ENCODE data around the gene PIN4.
"Not testable (repeated sequence)": the region's sequence is repeated elsewhere in the genome, so short reads cannot be mapped to it uniquely, and the experiment has no call there.

Gene PIN4

DNA sequence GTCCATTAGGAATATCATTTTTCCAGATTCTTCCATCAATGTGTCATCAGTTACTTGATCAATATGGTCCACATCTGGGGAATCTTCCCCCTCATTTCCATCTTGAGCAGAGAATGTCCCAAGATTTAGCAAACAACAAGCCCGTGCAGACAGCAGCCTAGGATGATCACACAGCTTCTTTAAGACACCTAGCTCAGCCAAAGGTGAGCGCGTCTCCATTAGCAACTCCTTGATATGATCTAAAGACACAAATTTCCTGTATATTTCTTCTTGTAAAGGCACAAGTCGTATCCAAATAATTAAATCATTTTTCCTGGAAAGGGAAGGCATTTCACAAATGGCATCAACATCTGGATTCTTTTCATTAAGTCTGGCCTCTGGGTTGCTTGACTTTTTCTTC is 25.8 kb downstream of the PIN4 start:
- no peaks in the 10 kb centered on the region for H3K27me3 ChIP-seq (ENCODE audit: insufficient read depth, poor library complexity, severe bottlenecking)
- TF ChIP-seq, protein P1, sequence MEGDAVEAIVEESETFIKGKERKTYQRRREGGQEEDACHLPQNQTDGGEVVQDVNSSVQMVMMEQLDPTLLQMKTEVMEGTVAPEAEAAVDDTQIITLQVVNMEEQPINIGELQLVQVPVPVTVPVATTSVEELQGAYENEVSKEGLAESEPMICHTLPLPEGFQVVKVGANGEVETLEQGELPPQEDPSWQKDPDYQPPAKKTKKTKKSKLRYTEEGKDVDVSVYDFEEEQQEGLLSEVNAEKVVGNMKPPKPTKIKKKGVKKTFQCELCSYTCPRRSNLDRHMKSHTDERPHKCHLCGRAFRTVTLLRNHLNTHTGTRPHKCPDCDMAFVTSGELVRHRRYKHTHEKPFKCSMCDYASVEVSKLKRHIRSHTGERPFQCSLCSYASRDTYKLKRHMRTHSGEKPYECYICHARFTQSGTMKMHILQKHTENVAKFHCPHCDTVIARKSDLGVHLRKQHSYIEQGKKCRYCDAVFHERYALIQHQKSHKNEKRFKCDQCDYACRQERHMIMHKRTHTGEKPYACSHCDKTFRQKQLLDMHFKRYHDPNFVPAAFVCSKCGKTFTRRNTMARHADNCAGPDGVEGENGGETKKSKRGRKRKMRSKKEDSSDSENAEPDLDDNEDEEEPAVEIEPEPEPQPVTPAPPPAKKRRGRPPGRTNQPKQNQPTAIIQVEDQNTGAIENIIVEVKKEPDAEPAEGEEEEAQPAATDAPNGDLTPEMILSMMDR (IDR thresholded peaks at IDR 0.05; ENCODE audit: poor library complexity, severe bottlenecking) = no peak
- no peak overlapping the region for H3K27ac ChIP-seq (ENCODE audit: poor library complexity, severe bottlenecking)
- no peak for DNase-seq (ENCODE audit: low spot score)
- no peak for ATAC-seq (ENCODE audit: low read depth)
- H3K4me1 ChIP-seq (ENCODE audit: insufficient read depth, poor library complexity, severe bottlenecking) = peaks cover 2% of the 10 kb centered on the region
- 0 out of 2 replicates have a peak, but pooled peaks cover 3% of the 10 kb centered on the region for H3K36me3 ChIP-seq (ENCODE audit: low read depth)
- no peaks in the 10 kb centered on the region for H3K9me3 ChIP-seq (ENCODE audit: severe bottlenecking)
- no peak overlapping the region for H3K4me3 ChIP-seq (ENCODE audit: severe bottlenecking)

DNA sequence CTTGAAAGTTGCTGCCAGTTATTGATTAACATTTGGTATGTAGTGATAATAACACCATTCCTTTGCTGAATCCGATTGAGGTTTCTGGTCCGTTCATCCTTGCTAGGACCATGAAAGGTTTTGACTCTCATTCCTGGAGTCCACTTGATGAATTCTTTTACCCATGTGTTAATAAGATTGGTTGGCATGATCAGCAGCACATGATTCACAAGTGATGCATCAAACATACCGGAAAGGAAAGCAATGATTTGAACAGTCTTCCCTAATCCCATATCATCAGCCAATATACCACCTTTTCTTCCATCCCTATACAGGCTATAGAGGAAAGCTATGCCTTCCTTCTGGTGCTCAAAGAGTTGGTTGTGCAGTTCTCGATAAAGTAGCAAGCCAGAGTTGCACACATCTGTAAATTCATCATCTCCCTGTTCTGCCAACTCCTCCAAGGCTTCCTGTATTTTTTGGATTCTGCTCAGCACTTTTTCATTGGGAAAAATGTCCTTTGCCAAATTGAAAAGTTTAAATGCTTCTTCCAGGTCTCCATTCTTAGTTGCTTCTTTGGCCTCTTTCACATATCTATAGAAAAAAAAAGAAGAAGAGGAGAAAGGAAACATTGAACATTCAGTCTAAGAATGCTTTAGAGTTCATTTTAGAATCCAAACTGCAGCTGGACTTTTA is 26.7 kb downstream of the PIN4 start:
- ATAC-seq (ENCODE audit: low read depth) = no peak
- H3K27me3 ChIP-seq (ENCODE audit: insufficient read depth, poor library complexity, severe bottlenecking) = no peaks in the 10 kb centered on the region
- no peak overlapping the region for H3K27ac ChIP-seq (ENCODE audit: poor library complexity, severe bottlenecking)
- TF ChIP-seq, protein P1 (IDR thresholded peaks at IDR 0.05; ENCODE audit: poor library complexity, severe bottlenecking) = no peak
- H3K4me1 ChIP-seq (ENCODE audit: insufficient read depth, poor library complexity, severe bottlenecking) = no peaks in the 10 kb centered on the region
- H3K9me3 ChIP-seq (ENCODE audit: severe bottlenecking) = no peaks in the 10 kb centered on the region
- H3K36me3 ChIP-seq (ENCODE audit: low read depth) = 0 out of 2 replicates have a peak, but pooled peaks cover 3% of the 10 kb centered on the region
- no peak for DNase-seq (ENCODE audit: low spot score)
- no peak overlapping the region for H3K4me3 ChIP-seq (ENCODE audit: severe bottlenecking)

DNA sequence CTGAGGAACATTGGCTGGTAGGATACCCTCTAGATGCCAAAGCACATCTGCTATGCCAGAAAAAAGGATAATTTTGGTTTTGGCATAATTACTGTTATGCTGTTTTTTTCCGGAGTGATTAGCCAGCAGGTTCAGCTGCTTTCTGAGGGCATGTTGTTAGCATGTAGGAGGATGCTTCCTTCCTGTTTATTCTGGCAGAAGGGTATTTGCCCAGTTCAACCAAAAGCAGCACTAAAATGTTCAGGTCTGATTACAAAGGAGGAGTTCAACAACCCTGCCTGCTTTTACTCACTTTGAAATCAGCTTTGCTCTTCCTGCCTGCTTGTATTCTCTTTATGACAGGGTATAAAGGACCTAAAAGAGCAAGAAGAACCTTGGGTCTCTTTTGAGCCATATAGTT is 35.4 kb downstream of the PIN4 start:
- no peaks in the 10 kb centered on the region for H3K9me3 ChIP-seq (ENCODE audit: severe bottlenecking)
- H3K4me3 ChIP-seq (ENCODE audit: severe bottlenecking) = no peak overlapping the region
- TF ChIP-seq, protein P1 (IDR thresholded peaks at IDR 0.05; ENCODE audit: poor library complexity, severe bottlenecking) = no peak
- H3K4me1 ChIP-seq (ENCODE audit: insufficient read depth, poor library complexity, severe bottlenecking) = no peaks in the 10 kb centered on the region
- H3K27me3 ChIP-seq (ENCODE audit: insufficient read depth, poor library complexity, severe bottlenecking) = no peaks in the 10 kb centered on the region
- H3K27ac ChIP-seq (ENCODE audit: poor library complexity, severe bottlenecking) = no peak overlapping the region
- DNase-seq (ENCODE audit: low spot score) (no peak), ATAC-seq (ENCODE audit: low read depth) (no peak)
- H3K36me3 ChIP-seq (ENCODE audit: low read depth) = no peaks in the 10 kb centered on the region

DNA sequence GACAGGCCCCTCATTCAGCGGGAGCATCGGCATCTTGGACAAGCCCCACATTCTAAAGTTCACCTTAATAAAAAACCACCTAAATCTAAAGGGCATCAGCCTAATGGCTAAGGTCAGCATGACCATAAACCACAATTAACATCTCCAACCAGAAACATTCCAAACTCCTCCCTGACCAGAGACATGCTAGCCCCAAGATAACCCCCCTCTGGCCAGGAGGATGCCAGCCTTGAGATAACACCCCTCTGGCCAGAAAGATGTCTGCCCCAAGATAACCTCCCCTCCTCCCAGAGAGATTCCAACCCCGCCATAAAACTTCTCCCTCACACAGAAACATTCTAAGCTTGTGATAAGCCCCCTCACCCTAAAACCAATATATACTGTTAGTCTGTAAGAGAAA is 38.8 kb downstream of the PIN4 start:
- ATAC-seq (ENCODE audit: low read depth); H3K27ac ChIP-seq (ENCODE audit: poor library complexity, severe bottlenecking); DNase-seq (ENCODE audit: low spot score); H3K4me3 ChIP-seq (ENCODE audit: severe bottlenecking); H3K9me3 ChIP-seq (ENCODE audit: severe bottlenecking); H3K4me1 ChIP-seq (ENCODE audit: insufficient read depth, poor library complexity, severe bottlenecking); H3K27me3 ChIP-seq (ENCODE audit: insufficient read depth, poor library complexity, severe bottlenecking); H3K36me3 ChIP-seq (ENCODE audit: low read depth): not testable (repeated sequence)

DNA sequence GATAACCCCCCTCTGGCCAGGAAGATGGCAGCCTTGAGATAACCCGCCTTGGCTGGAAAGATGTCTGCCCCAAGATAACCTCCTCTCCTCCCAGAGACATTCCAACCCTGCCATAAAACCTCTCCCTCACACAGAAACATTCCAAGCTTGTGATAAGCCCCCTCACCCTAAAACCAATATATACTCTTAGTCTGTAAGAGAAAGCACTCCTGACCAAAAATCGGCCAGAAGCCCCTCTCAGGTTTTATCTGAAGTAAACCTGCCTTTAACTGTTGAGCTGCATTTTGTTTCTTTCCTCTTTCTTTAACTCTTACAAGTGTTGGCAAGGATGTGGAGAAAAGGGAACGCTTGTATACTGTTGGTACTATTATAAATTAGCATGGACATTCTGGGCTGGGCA is 48.7 kb downstream of the PIN4 start:
- no peaks in the 10 kb centered on the region for H3K27me3 ChIP-seq (ENCODE audit: insufficient read depth, poor library complexity, severe bottlenecking)
- TF ChIP-seq, protein P1 (IDR thresholded peaks at IDR 0.05; ENCODE audit: poor library complexity, severe bottlenecking) = no peak
- H3K36me3 ChIP-seq (ENCODE audit: low read depth) = peaks cover 6% of the 10 kb centered on the region; the same call in 1 of the 2 replicates
- DNase-seq (ENCODE audit: low spot score) = no peak
- ATAC-seq (ENCODE audit: low read depth) = no peak
- H3K4me1 ChIP-seq (ENCODE audit: insufficient read depth, poor library complexity, severe bottlenecking) = no peaks in the 10 kb centered on the region
- H3K4me3 ChIP-seq (ENCODE audit: severe bottlenecking) = no peak overlapping the region
- peaks cover 2% of the 10 kb centered on the region for H3K9me3 ChIP-seq (ENCODE audit: severe bottlenecking)
- no peak overlapping the region for H3K27ac ChIP-seq (ENCODE audit: poor library complexity, severe bottlenecking)
